Measurements from ENCODE around the gene GTF3A.
A peak's percentile ranks its signal among the peaks of the same experiment; 100 is the strongest.

GTF3A gene

DNA sequence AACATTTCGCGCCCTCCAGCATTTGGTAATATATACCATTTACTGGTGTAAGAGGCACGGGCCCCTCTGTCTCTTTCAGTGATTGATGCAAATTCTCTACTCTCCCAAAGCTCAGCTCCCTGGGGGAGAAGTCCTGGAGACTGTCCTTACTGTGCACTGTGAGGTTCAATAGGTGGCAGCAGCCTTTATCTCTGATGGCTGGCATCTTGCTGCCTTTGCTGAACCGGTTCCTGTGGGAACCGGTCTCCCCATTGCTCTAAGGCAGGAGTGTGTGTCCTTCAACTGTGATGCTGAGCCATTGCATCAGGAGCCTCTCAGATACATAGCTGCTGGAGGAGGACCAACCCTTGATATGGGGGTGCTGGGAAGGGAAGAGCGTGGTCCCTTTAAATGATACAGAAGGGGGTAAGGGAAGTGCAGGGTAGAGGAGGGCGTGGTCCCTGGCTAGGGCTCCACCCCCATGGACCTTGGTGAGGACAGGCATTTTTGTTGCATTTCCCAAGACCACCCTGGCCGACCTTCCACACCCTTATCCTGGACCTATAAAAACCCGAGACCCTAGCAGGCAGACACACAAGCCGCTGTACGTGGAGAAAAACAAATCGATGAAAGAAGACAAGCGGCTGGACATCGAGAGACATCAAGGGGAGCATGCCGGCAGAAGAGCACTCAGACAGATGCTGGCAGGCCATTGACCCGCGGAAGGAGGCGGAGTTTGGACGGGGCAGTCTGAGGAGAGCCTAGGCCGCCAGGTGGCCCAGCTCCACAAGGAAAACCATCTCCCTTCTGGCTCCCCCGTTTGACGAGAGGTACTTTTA is 41.1 kb upstream of the GTF3A start:
- POLR2A ChIA-PET = interaction anchor here (0.5 kb wide), 1 partner anchor 17 kb away, joined by 4 read pairs; no protein-coding TSS in a partner anchor
- no peak overlapping the region for H3K27ac ChIP-seq (ENCODE audit: extremely low read depth, low read depth, low read length)
- no peaks in the 10 kb centered on the region for H3K36me3 ChIP-seq (ENCODE audit: control insufficient read depth in 2 of 2, insufficient read depth in 1 of 2, low read length in 2 of 2)
- H3K4me3 ChIP-seq (ENCODE audit: low read depth, low read length) = no peak overlapping the region
- H3K9me3 ChIP-seq (ENCODE audit: control insufficient read depth, insufficient read depth, low read depth, low read length) = no peaks in the 10 kb centered on the region
- TF ChIP-seq ZNF398 (tag by site-specific recombination; IDR thresholded peaks at IDR 0.05) (no peak), ZSCAN16 (tag by site-specific recombination; IDR thresholded peaks at IDR 0.05) (no peak), ZNF561 (tag by site-specific recombination; IDR thresholded peaks at IDR 0.05; ENCODE audit: borderline replicate concordance) (no peak), ZNF777 (tag by site-specific recombination; IDR thresholded peaks at IDR 0.05; ENCODE audit: borderline replicate concordance) (no peak), ZNF169 (tag by site-specific recombination; IDR thresholded peaks at IDR 0.05) (no peak)
- no peaks in the 10 kb centered on the region; the same call in 1 of the 2 replicates for H3K4me1 ChIP-seq (ENCODE audit: control insufficient read depth, insufficient read depth, low read length)
- CTCF ChIA-PET = interaction anchor here (0.7 to 0.9 kb wide), 2 partner anchors 26 to 574 kb away, joined by 3 to 4 read pairs; no protein-coding TSS in a partner anchor

GRCh38 chr13:27384285-27384684 is 40.1 kb upstream of the GTF3A start:
- Histone ChIP-seq H3K4me3 (ENCODE audit: low read depth, low read length) (no peak overlapping the region), H3K4me1 (ENCODE audit: control insufficient read depth, insufficient read depth, low read length) (no peaks in the 10 kb centered on the region; the same call in 1 of the 2 replicates), H3K9me3 (ENCODE audit: control insufficient read depth, insufficient read depth, low read depth, low read length) (no peaks in the 10 kb centered on the region), H3K27ac (ENCODE audit: extremely low read depth, low read depth, low read length) (no peak overlapping the region), H3K36me3 (ENCODE audit: control insufficient read depth in 2 of 2, insufficient read depth in 1 of 2, low read length in 2 of 2) (no peaks in the 10 kb centered on the region)
- TF ChIP-seq ZNF600 (tag by site-specific recombination; IDR thresholded peaks at IDR 0.05) (no peak), ZNF23 (tag by site-specific recombination; IDR thresholded peaks at IDR 0.05; ENCODE audit: borderline replicate concordance) (no peak), ZNF596 (tag by site-specific recombination; IDR thresholded peaks at IDR 0.05) (no peak), GFI1B (tag by site-specific recombination; IDR thresholded peaks at IDR 0.05) (no peak), ZBTB1 (tag by site-specific recombination; IDR thresholded peaks at IDR 0.05) (no peak), ZBTB21 (tag by site-specific recombination; IDR thresholded peaks at IDR 0.05) (no peak), SCRT2 (tag by site-specific recombination; IDR thresholded peaks at IDR 0.05) (no peak), GLI4 (tag by site-specific recombination; IDR thresholded peaks at IDR 0.05) (no peak), SETDB1 (IDR thresholded peaks at IDR 0.05; ENCODE audit: insufficient read length, low read length) (no peak), ZFP69B (tag by site-specific recombination; IDR thresholded peaks at IDR 0.05) (no peak)
- TF ChIP-seq, protein P1, sequence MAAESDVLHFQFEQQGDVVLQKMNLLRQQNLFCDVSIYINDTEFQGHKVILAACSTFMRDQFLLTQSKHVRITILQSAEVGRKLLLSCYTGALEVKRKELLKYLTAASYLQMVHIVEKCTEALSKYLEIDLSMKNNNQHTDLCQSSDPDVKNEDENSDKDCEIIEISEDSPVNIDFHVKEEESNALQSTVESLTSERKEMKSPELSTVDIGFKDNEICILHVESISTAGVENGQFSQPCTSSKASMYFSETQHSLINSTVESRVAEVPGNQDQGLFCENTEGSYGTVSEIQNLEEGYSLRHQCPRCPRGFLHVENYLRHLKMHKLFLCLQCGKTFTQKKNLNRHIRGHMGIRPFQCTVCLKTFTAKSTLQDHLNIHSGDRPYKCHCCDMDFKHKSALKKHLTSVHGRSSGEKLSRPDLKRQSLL (tag by site-specific recombination; IDR thresholded peaks at IDR 0.05) = no peak
- ChIA-PET POLR2A (no interaction called here), CTCF (interaction anchor here (0.7 to 1.2 kb wide), 3 partner anchors 25 to 1208 kb away, joined by 3 to 4 read pairs (median 3); no protein-coding TSS in a partner anchor)

GRCh38 chr13:27388241-27388640 is 36.2 kb upstream of the GTF3A start:
- TF ChIP-seq ZBTB17 (tag by site-specific recombination; IDR thresholded peaks at IDR 0.05) = 0 out of 2 replicates have a peak, but pooled peaks have one; percentile 24
- no peak for TF ChIP-seq ZNF776 (tag by site-specific recombination; IDR thresholded peaks at IDR 0.05; ENCODE audit: borderline replicate concordance)
- Histone ChIP-seq H3K4me3 (ENCODE audit: low read depth, low read length) (no peak overlapping the region), H3K4me1 (ENCODE audit: control insufficient read depth, insufficient read depth, low read length) (no peaks in the 10 kb centered on the region), H3K36me3 (ENCODE audit: control insufficient read depth in 2 of 2, insufficient read depth in 1 of 2, low read length in 2 of 2) (no peaks in the 10 kb centered on the region), H3K9me3 (ENCODE audit: control insufficient read depth, insufficient read depth, low read depth, low read length) (no peaks in the 10 kb centered on the region), H3K27ac (ENCODE audit: extremely low read depth, low read depth, low read length) (no peak overlapping the region)
- POLR2A ChIA-PET = no interaction called here
- CTCF ChIA-PET = interaction anchor here (1.0 kb wide), 1 partner anchor 9 kb away, joined by 4 read pairs; no protein-coding TSS in a partner anchor
